ENCODE results near the gene S100B. TPM values are rescaled to one million over a fixed set of nuclear protein-coding genes. Genes with fewer than 3 reads are reported as not detected.

S100B gene
- total and polyA plus RNA-seq, 2 donors from 2014 or later = 2.6 to 6.9 TPM

DNA sequence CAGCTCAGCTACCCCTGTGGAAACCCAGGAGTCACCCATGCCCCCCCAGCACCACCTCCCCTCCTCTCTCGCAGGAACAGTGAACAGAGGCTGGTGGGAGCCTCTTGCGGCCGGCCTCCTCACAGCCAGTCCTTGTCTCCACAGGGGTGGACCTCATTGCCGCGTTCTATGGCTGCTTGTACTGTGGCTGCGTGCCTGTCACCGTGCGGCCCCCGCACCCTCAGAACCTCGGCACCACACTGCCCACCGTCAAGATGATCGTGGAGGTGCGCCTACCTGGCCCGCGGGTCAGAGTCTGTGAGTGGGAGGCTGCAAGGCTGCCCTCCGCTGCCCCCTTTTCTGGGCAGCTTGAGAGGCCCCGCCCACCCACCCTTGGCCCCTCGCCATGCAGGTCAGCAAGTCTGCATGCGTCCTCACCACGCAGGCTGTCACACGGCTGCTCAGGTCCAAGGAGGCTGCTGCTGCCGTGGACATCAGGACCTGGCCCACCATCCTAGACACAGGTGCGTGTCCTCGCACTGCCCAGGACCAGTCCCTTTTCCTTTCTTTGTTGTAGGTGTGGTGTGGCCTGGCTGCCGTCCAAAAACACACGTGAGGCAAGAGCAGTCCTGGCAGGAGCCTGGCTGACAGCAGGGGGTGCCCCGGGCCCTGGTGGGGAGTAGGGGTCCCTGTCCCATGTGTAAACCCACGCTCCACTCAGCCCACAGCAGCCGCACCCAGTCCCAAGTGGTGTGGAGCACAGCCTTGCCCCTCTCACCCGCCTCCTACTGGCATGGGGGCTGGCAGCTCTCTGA is 50.3 kb downstream of the S100B start:
- peaks cover 0 to 3% (median 0%) of the 10 kb centered on the region in 3 donors for H3K4me1 ChIP-seq (ENCODE audit: control insufficient read depth in 2 of 3, insufficient read depth in 2 of 3, low read depth in 1 of 3, low read length in 3 of 3)
- DNase-seq (no peak), FAIRE-seq (no peak)
- intact Hi-C loops (cut with DNase I) = no loop called here
- H3K27ac ChIP-seq (ENCODE audit: low read depth in 2 of 2, low read length in 2 of 2) = no peak overlapping the region
- no peak overlapping the region for H3K9ac ChIP-seq (ENCODE audit: low read length in 3 of 3)
- H3K4me3 ChIP-seq (ENCODE audit: low read length in 3 of 3) = no peak overlapping the region
- no peaks in the 10 kb centered on the region for H3K9me3 ChIP-seq (ENCODE audit: control insufficient read depth in 2 of 3, insufficient read depth in 1 of 3, low read length in 3 of 3)
- TF ChIP-seq, protein P1, sequence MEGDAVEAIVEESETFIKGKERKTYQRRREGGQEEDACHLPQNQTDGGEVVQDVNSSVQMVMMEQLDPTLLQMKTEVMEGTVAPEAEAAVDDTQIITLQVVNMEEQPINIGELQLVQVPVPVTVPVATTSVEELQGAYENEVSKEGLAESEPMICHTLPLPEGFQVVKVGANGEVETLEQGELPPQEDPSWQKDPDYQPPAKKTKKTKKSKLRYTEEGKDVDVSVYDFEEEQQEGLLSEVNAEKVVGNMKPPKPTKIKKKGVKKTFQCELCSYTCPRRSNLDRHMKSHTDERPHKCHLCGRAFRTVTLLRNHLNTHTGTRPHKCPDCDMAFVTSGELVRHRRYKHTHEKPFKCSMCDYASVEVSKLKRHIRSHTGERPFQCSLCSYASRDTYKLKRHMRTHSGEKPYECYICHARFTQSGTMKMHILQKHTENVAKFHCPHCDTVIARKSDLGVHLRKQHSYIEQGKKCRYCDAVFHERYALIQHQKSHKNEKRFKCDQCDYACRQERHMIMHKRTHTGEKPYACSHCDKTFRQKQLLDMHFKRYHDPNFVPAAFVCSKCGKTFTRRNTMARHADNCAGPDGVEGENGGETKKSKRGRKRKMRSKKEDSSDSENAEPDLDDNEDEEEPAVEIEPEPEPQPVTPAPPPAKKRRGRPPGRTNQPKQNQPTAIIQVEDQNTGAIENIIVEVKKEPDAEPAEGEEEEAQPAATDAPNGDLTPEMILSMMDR (IDR thresholded peaks at IDR 0.05; ENCODE audit: borderline replicate concordance, extremely low read depth, insufficient read depth) = no peak
- H3K36me3 ChIP-seq (ENCODE audit: control insufficient read depth in 2 of 3, insufficient read depth in 3 of 3, low read length in 3 of 3) = peaks cover 2 to 29% (median 11%) of the 10 kb centered on the region in 3 donors
- H3K27me3 ChIP-seq (ENCODE audit: control insufficient read depth, insufficient read depth, low read length) = no peaks in the 10 kb centered on the region

DNA sequence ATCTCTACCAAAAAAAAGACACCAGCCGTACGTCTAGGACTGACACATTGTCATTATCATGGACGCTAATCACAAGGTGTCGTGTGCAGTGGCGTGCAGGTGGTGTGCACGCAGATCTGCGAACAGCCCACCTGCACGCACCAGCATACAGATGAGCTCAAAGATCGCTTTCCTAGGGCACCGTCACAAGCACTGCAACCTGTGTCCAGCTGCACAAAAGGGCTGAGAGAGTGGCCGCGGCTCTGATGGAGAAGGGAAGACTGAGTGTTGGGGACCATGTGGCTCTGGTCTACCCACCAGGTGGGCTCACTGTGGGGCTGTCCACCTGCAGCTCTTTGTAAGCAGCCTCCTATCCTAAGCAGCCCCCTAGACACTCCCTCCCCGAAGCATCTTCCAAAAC is 50.9 kb downstream of the S100B start:
- Histone ChIP-seq H3K4me1 (ENCODE audit: control insufficient read depth in 2 of 3, insufficient read depth in 2 of 3, low read depth in 1 of 3, low read length in 3 of 3) (no peaks in the 10 kb centered on the region), H3K27ac (ENCODE audit: low read depth in 2 of 2, low read length in 2 of 2) (no peak overlapping the region), H3K36me3 (ENCODE audit: control insufficient read depth in 2 of 3, insufficient read depth in 3 of 3, low read length in 3 of 3) (peaks cover 2 to 26% (median 13%) of the 10 kb centered on the region in 3 donors), H3K27me3 (ENCODE audit: control insufficient read depth, insufficient read depth, low read length) (no peaks in the 10 kb centered on the region), H3K9ac (ENCODE audit: low read length in 3 of 3) (no peak overlapping the region), H3K9me3 (ENCODE audit: control insufficient read depth in 2 of 3, insufficient read depth in 1 of 3, low read length in 3 of 3) (no peaks in the 10 kb centered on the region), H3K4me3 (ENCODE audit: low read length in 3 of 3) (no peak overlapping the region)
- TF ChIP-seq, protein P1 (IDR thresholded peaks at IDR 0.05; ENCODE audit: borderline replicate concordance, extremely low read depth, insufficient read depth) = no peak
- DNase-seq = no peak
- no peak for FAIRE-seq
- intact Hi-C loops (cut with DNase I) = no loop called here

DNA sequence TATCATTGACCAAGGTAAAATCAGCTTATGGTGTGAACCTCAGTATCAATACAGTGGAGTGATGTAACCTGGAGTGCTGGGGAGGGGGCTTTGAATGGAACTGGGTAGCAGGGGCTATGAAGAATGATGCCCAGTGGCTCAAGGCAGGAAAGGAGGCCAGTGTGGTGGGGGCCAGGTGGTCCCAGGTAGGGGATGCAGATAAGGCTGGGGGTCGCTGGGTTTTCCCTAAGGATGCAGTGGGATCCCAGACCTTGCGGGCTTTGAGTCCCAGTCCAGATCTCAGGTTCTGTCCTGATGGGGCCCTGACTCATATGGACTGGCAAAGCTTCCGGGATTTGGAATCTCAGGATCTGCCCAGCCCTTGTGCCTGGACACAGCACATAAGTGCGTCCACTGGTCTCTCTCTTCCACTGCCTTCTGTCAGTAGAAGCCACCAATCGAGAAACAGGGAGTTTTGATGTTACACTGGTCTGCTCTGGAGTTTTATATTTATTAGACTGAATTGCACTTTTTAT is 52.0 kb downstream of the S100B start:
- DNase-seq = no peak
- intact Hi-C loops (cut with DNase I) = no loop called here
- TF ChIP-seq, protein P1 (IDR thresholded peaks at IDR 0.05; ENCODE audit: borderline replicate concordance, extremely low read depth, insufficient read depth) = no peak
- Histone ChIP-seq H3K27ac (ENCODE audit: low read depth in 2 of 2, low read length in 2 of 2) (no peak overlapping the region), H3K36me3 (ENCODE audit: control insufficient read depth in 2 of 3, insufficient read depth in 3 of 3, low read length in 3 of 3) (peaks cover 10 to 37% (median 16%) of the 10 kb centered on the region in 3 donors), H3K9me3 (ENCODE audit: control insufficient read depth in 2 of 3, insufficient read depth in 1 of 3, low read length in 3 of 3) (no peaks in the 10 kb centered on the region), H3K27me3 (ENCODE audit: control insufficient read depth, insufficient read depth, low read length) (no peaks in the 10 kb centered on the region), H3K4me3 (ENCODE audit: low read length in 3 of 3) (no peak overlapping the region), H3K9ac (ENCODE audit: low read length in 3 of 3) (no peak overlapping the region), H3K4me1 (ENCODE audit: control insufficient read depth in 2 of 3, insufficient read depth in 2 of 3, low read depth in 1 of 3, low read length in 3 of 3) (no peaks in the 10 kb centered on the region)
- no peak for FAIRE-seq

Data from kidney (tissue), 14 donors.